HepG2 (cell line): Measurements from ENCODE around the gene SCARF1. TPM values are rescaled to one million over a fixed set of nuclear protein-coding genes. Genes with fewer than 3 reads are reported as not detected.

Experiments used
- ATAC-seq: fragments of 200-7000 bp; cut with Tn5 transposase; 3 replicates; pipeline ENCODE4 v1.9.1; 2020; ENCODE audit warnings: mild to moderate bottlenecking, moderate library complexity
- BruUV-seq: library from RNA; stranded (reverse); fragments of 400-500 nt; replicated peaks from 2 replicates; lab custom pipeline; 2021; lab: Mats Ljungman, UMichigan
- CTCF ChIA-PET: fragments of 300-600 bp; formaldehyde crosslinking; extraction: SDS; loops from one replicate; lab custom pipeline; 2021; ENCODE audit warnings: low total read pairs, inconsistent platforms, low intra/inter-chr PET ratio; lab: Yijun Ruan, JAX
- POLR2A ChIA-PET: fragments of 350-600 bp; sonication (Branson Sonifier 250); formaldehyde crosslinking; loops from one replicate; lab custom pipeline; 2020; ENCODE audit warnings: antibody characterized with exemption, inconsistent platforms; lab: Yijun Ruan, JAX
- DNase-seq: peaks from one replicate; pipeline ENCODE4 v3.0.0-alpha.2; 2015; ENCODE audit warnings: low spot score
- FAIRE-seq: peaks from 3 replicates; lab custom pipeline; 2011; peaks lifted over from hg19 to GRCh38; lab: Jason Lieb, UNC
- H2AFZ ChIP-seq: one replicate; pipeline ENCODE4 v1.6.1; 2011; ENCODE audit warnings: low read length, inconsistent platforms
- H3K27ac ChIP-seq: fragments of 300-600 bp; 3 replicates; pipeline ENCODE4 v1.8.0; 2011; ENCODE audit warnings: mixed run types, mild to moderate bottlenecking, mixed read lengths, low read length, inconsistent platforms; ENCODE audit not compliant: insufficient read depth; ENCODE audit errors: extremely low read length
- H3K27me3 ChIP-seq, 2 experiments: fragments of 200-600 bp in 1 of 2; 2 replicates in 1 of 2; 3 replicates in 1 of 2; pipeline versions ENCODE4 v1.6.0 to v1.8.0; 2011; ENCODE audit warnings: low read length in 2 of 2, mild to moderate bottlenecking in 2 of 2, moderate library complexity in 2 of 2, inconsistent platforms in 1 of 2; ENCODE audit not compliant: insufficient read depth in 2 of 2, control insufficient read depth in 1 of 2
- H3K36me3 ChIP-seq, 2 experiments: fragments of 200-600 bp in 1 of 2; replicated peaks in 1 of 2; 2 replicates in 1 of 2; 3 replicates in 1 of 2; pipeline versions ENCODE4 v1.5.1 to v1.8.0; 2011; ENCODE audit warnings: low read length in 2 of 2, inconsistent platforms in 1 of 2; ENCODE audit not compliant: insufficient read depth in 2 of 2, control insufficient read depth in 1 of 2
- H3K4me1 ChIP-seq: 2 replicates; pipeline ENCODE4 v1.5.1; 2012; ENCODE audit warnings: low read length, inconsistent platforms; ENCODE audit not compliant: insufficient read depth
- H3K4me2 ChIP-seq: 2 replicates; pipeline ENCODE4 v1.6.0; 2011; ENCODE audit warnings: low read depth, low read length, inconsistent platforms
- H3K4me3 ChIP-seq, 3 experiments: fragments of 200-600 bp in 1 of 3; sonication (generic), shearing (Covaris generic) in 1 of 3; replicated peaks in 1 of 3; 2 replicates each; pipeline ENCODE4 v1.5.1; 2011 to 2016; ENCODE audit warnings: low read length in 3 of 3, inconsistent platforms in 2 of 3, low read depth in 2 of 3, mild to moderate bottlenecking in 2 of 3, control low read depth in 1 of 3, mixed read lengths in 1 of 3; ENCODE audit not compliant: insufficient read depth in 1 of 3
- H3K79me2 ChIP-seq: one replicate; pipeline ENCODE4 v1.6.1; 2011; ENCODE audit warnings: low read length, inconsistent platforms; ENCODE audit not compliant: insufficient read depth
- H3K9ac ChIP-seq: 2 replicates; pipeline ENCODE4 v1.6.0; 2011; ENCODE audit warnings: mild to moderate bottlenecking, low read depth, low read length, inconsistent platforms; ENCODE audit not compliant: insufficient read depth
- H3K9me3 ChIP-seq: 2 replicates; pipeline ENCODE4 v1.5.1; 2012; ENCODE audit warnings: mild to moderate bottlenecking, low read length
- H4K20me1 ChIP-seq: 2 replicates; pipeline ENCODE4 v1.6.0; 2011; ENCODE audit warnings: inconsistent platforms, mild to moderate bottlenecking, low read length, moderate library complexity; ENCODE audit not compliant: insufficient read depth
- ATF7 ChIP-seq, 2 experiments: fragments of 450-650 bp in 1 of 2; sonication (generic) in 1 of 2; formaldehyde crosslinking in 1 of 2; IDR thresholded peaks; 2 replicates each; pipeline versions ENCODE4 v1.4.0 to v1.6.1; 2016 to 2020; ENCODE audit warnings: antibody characterized with exemption in 1 of 2, mild to moderate bottlenecking in 1 of 2, missing genetic modification reagents in 1 of 2
- HCFC1 ChIP-seq: fragments of 150-350 bp; IDR thresholded peaks from 2 replicates; pipeline ENCODE4 v1.6.1; 2014; ENCODE audit warnings: low read depth, low read length
- HNRNPH1 ChIP-seq: fragments of 200-400 bp; formaldehyde crosslinking; optimal IDR thresholded peaks from 2 replicates; pipeline ENCODE3; 2017; ENCODE audit warnings: mild to moderate bottlenecking, low read depth, low read length
- RORA ChIP-seq: sonication (generic); formaldehyde crosslinking; IDR thresholded peaks from 2 replicates; pipeline ENCODE4 v1.5.0; 2020; ENCODE audit warnings: mild to moderate bottlenecking, missing genetic modification reagents, moderate library complexity
- WGBS: methylation state at CpG from one replicate; pipeline ENCODE4 v1.1.6; 2017; ENCODE audit warnings: low lambda C conversion rate; 5-methylcytosine and 5-hydroxymethylcytosine counted together
- in situ Hi-C: cut with HindIII; loops from 2 replicates; pipeline ENCODE4 v1.10.0; 2017; ENCODE audit warnings: low pct_unique_long_range_greater_than_20kb; ENCODE audit not compliant: extremely low pct_ligation_motif_present
- intact Hi-C: fragments of 100-400 bp; cut with micrococcal nuclease; formaldehyde crosslinking; loops from one replicate; pipeline ENCODE4 v1.10.0; 2022; ENCODE audit not compliant: unreplicated experiment
- polyA plus RNA-seq, 8 experiments: library from polyadenylated mRNA; depleted of rRNA in 3 of 8; stranded (reverse) in 7 of 8; unstranded in 1 of 8; fragments of >200 nt; fragmentation: Illumina TruSeq in 4 of 8; extraction: Trizol in 4 of 8; gene quantifications; 2 replicates each; pipeline versions ENCODE4 v1.2.1 to v1.2.3, GENCODE V29; 2011 to 2016; ENCODE audit warnings: low read depth in 4 of 8, missing spikeins in 1 of 8, mixed read lengths in 1 of 8; ENCODE audit not compliant: insufficient read depth in 1 of 8
- total RNA-seq, 5 experiments: library from RNA; depleted of rRNA; stranded (reverse); fragments of >200 nt; fragmentation: Illumina TruSeq; extraction: Trizol; gene quantifications; 2 replicates each; pipeline ENCODE4 v1.2.3, GENCODE V29; 2016; ENCODE audit warnings: low read depth in 1 of 5
- TF ChIP-seq, protein P1 (sequence below): sonication (generic); formaldehyde crosslinking; IDR thresholded peaks from 2 replicates; pipeline ENCODE4 v1.4.0; 2020; ENCODE audit warnings: missing genetic modification reagents
- TF ChIP-seq, protein P2 (sequence below): sonication (generic); formaldehyde crosslinking; IDR thresholded peaks from 2 replicates; pipeline ENCODE4 v1.5.0; 2020; ENCODE audit warnings: mild to moderate bottlenecking, missing genetic modification reagents, moderate library complexity
- TF ChIP-seq, protein P3 (sequence below): IDR thresholded peaks from 2 replicates; pipeline ENCODE4 v1.6.1; 2012; ENCODE audit warnings: inconsistent platforms

SCARF1 gene
- total and polyA plus RNA-seq, 2 of the 13 experiments (the other 11 are each of a cell fraction or from before 2014, with no cell fraction given): 0.24 to 0.71 TPM

DNA sequence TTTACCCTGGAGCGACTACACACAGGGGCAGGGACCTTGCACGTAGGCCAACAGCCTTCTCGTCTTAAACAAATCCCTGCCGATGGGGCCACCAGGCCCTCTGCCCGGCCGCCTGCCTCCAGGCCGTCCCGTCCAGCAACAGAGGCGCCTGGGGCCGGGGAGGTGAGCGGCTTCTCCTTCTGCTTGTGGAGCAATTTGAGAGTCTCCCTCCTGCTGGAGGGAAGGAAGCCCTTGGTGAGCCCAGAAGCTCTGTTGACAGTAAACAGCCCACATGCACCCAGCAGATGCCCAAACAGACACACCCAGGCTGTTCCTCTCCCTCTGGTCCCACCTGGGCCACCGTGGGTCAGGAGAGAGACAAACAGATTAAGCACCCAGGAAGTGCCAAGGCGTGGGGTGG lies 25.0 kb downstream of the SCARF1 start:
- ATAC-seq (no peak; the same call in 2 of the 3 replicates), DNase-seq (no peak), FAIRE-seq (no peak)
- peak overlapping the region; percentile 25 for H3K27ac ChIP-seq
- WGBS: 84% methylated on average over 11 of the region's 13 CpGs
- intact Hi-C loops: no loop called here
- H3K79me2 ChIP-seq: no peaks in the 10 kb centered on the region
- no TSS peak for BruUV-seq
- no peak overlapping the region for H2AFZ ChIP-seq
- TF ChIP-seq ATF7 (IDR thresholded peaks at IDR 0.05): no peak
- TF ChIP-seq ATF7 (CRISPR knock-in tag; IDR thresholded peaks at IDR 0.05): 0 out of 2 replicates have a peak, but pooled peaks have one; percentile 7
- TF ChIP-seq HCFC1: no peak
- H3K4me1 ChIP-seq: peaks cover 42% of the 10 kb centered on the region
- H3K9me3 ChIP-seq: no peaks in the 10 kb centered on the region
- peak overlapping the region; percentile 45; the same call in 1 of the 2 replicates for H3K4me2 ChIP-seq
- no peaks in the 10 kb centered on the region; a peak in 1 of 5 replicates for H3K36me3 ChIP-seq
- H3K9ac ChIP-seq: 0 out of 2 replicates have a peak overlapping the region, but pooled peaks have one; percentile 2
- no peak overlapping the region for H3K4me3 ChIP-seq
- in situ Hi-C loops: no loop called here
- ChIA-PET POLR2A (interaction anchor here (1.2 kb wide), 1 partner anchor 96 kb away, joined by 5 read pairs; no protein-coding TSS in a partner anchor), CTCF (no interaction called here)
- no peaks in the 10 kb centered on the region for H4K20me1 ChIP-seq
- H3K27me3 ChIP-seq: no peaks in the 10 kb centered on the region

DNA sequence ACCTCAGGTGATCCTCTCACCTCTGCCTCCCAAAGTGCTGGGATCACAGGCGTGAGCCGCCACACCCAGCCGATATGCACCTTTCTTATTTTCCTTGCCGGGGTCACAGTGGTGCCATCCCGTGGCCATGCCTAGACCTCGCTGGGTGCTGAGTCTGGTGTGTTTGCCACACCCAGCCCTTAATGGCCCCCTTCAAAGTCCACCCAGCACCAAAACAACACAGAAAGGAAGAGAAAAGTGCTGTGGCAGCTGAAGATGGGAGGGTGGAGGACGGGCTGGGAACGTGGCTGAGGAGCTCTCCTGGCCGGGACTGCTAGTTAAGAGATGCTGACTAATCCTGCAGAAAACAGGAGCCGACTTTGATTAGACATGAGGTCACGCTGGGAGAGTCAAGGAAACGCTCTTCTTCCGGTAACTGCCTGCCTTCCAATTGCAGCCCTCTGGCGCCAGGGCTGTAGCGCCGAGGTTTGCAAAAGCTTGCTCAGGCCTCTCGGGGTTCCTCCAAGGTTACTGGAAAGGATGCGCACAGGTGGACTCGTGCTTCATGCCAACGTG lies 27.8 kb downstream of the SCARF1 start:
- TF ChIP-seq, protein P1, sequence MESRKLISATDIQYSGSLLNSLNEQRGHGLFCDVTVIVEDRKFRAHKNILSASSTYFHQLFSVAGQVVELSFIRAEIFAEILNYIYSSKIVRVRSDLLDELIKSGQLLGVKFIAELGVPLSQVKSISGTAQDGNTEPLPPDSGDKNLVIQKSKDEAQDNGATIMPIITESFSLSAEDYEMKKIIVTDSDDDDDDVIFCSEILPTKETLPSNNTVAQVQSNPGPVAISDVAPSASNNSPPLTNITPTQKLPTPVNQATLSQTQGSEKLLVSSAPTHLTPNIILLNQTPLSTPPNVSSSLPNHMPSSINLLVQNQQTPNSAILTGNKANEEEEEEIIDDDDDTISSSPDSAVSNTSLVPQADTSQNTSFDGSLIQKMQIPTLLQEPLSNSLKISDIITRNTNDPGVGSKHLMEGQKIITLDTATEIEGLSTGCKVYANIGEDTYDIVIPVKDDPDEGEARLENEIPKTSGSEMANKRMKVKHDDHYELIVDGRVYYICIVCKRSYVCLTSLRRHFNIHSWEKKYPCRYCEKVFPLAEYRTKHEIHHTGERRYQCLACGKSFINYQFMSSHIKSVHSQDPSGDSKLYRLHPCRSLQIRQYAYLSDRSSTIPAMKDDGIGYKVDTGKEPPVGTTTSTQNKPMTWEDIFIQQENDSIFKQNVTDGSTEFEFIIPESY (CRISPR knock-in tag): peak; percentile 52; the same call in 1 of the 2 replicates
- TF ChIP-seq, protein P2, sequence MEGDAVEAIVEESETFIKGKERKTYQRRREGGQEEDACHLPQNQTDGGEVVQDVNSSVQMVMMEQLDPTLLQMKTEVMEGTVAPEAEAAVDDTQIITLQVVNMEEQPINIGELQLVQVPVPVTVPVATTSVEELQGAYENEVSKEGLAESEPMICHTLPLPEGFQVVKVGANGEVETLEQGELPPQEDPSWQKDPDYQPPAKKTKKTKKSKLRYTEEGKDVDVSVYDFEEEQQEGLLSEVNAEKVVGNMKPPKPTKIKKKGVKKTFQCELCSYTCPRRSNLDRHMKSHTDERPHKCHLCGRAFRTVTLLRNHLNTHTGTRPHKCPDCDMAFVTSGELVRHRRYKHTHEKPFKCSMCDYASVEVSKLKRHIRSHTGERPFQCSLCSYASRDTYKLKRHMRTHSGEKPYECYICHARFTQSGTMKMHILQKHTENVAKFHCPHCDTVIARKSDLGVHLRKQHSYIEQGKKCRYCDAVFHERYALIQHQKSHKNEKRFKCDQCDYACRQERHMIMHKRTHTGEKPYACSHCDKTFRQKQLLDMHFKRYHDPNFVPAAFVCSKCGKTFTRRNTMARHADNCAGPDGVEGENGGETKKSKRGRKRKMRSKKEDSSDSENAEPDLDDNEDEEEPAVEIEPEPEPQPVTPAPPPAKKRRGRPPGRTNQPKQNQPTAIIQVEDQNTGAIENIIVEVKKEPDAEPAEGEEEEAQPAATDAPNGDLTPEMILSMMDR: 0 out of 2 replicates have a peak, but pooled peaks have one; percentile 11
- TF ChIP-seq HNRNPH1 (no peak), RORA (CRISPR knock-in tag) (no peak)
- TF ChIP-seq, protein P3, sequence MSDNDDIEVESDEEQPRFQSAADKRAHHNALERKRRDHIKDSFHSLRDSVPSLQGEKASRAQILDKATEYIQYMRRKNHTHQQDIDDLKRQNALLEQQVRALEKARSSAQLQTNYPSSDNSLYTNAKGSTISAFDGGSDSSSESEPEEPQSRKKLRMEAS: no peak
- ATAC-seq: no peak
- in situ Hi-C loops (no loop called here), intact Hi-C loops (no loop called here)
- ChIA-PET POLR2A (no interaction called here), CTCF (no interaction called here)
- Histone ChIP-seq H3K27ac (no peak overlapping the region), H3K9ac (no peak overlapping the region), H3K27me3 (no peaks in the 10 kb centered on the region), H3K4me1 (peaks cover 46% of the 10 kb centered on the region), H3K79me2 (no peaks in the 10 kb centered on the region), H3K4me3 (no peak overlapping the region), H3K9me3 (no peaks in the 10 kb centered on the region), H2AFZ (no peak overlapping the region), H4K20me1 (no peaks in the 10 kb centered on the region), H3K4me2 (no peak overlapping the region), H3K36me3 (peaks cover 0 to 1% of the 10 kb centered on the region in 2 experiments; a peak in 2 of 5 replicates)
- 91% methylated on average over 20 of the region's 20 CpGs for WGBS
- no peak for FAIRE-seq
- BruUV-seq: no TSS peak
- DNase-seq: no peak
